ENCODE measurements around the gene GRIPAP1.

Gene GRIPAP1, protein sequence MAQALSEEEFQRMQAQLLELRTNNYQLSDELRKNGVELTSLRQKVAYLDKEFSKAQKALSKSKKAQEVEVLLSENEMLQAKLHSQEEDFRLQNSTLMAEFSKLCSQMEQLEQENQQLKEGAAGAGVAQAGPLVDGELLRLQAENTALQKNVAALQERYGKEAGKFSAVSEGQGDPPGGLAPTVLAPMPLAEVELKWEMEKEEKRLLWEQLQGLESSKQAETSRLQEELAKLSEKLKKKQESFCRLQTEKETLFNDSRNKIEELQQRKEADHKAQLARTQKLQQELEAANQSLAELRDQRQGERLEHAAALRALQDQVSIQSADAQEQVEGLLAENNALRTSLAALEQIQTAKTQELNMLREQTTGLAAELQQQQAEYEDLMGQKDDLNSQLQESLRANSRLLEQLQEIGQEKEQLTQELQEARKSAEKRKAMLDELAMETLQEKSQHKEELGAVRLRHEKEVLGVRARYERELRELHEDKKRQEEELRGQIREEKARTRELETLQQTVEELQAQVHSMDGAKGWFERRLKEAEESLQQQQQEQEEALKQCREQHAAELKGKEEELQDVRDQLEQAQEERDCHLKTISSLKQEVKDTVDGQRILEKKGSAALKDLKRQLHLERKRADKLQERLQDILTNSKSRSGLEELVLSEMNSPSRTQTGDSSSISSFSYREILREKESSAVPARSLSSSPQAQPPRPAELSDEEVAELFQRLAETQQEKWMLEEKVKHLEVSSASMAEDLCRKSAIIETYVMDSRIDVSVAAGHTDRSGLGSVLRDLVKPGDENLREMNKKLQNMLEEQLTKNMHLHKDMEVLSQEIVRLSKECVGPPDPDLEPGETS

GRCh38 chrX:49002091-49002935 is at the start of gene GRIPAP1:
TSS of gene GRIPAP1 (minus strand) at chrX:49002264. CDS start at chrX:49002229, 35 bp downstream.
- peak; percentile 41 to 59 for DNase-seq (ENCODE audit: low read depth in 2 of 2, low spot score in 1 of 2)

DNA sequence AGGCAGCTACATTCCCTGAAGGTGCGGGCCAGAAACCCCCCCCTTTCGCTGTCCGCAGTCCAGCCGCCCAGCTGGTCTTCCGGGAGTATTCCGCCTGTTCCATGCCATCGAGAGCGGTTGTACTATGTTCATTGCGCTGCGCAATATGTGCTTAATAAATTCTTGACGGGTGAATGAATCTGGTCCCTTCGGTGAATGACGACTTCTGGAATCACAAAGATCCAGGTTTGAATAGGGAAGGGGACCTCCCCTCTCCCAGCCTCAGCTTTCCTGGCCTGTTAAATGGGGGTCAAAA is 41.9 kb upstream of the GRIPAP1 start:
- DNase-seq (ENCODE audit: low read depth in 2 of 2, low spot score in 1 of 2) = no peak

GRCh38 chrX:49043220-49043986 is 41.3 kb upstream of the GRIPAP1 start, which contains the start of gene TFE3:
TSS of gene TFE3 (minus strand) at chrX:49043357. CDS start at chrX:49043226, 131 bp downstream.
- DNase-seq (ENCODE audit: low read depth in 2 of 2, low spot score in 1 of 2) = peak; percentile 77 to 89

DNA sequence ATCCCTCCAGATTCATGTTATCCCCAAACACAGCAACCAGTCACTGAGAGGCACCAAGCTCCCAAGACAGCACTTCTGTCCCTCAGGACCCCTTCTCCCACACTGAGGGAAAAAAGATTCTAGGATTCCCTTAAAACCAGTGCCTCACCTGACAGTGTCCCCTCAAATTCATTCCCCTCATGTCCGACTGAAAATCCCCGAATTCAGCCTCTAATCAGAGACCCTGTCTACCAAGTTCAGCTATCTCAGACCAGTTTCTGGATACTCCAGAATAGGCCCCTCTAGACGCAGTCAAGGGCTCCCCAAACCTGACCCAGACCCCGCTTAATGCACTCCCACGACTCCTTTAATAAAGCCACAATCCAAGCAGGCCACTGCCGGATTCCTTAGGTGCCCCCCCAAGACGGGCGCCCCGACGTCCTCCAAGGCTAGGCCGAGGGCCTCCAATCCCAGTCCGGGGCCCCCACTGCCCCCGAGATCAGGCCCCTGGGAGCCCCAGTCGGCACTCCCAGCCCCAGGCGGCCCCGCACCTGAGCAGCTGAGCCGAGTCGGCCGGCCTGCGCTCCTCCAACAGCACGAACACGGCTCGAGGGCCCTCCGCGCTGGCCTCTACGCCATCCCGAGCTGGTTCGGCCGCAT is 40.6 kb upstream of the GRIPAP1 start:
- DNase-seq (ENCODE audit: low read depth in 2 of 2, low spot score in 1 of 2) = no peak

DNA sequence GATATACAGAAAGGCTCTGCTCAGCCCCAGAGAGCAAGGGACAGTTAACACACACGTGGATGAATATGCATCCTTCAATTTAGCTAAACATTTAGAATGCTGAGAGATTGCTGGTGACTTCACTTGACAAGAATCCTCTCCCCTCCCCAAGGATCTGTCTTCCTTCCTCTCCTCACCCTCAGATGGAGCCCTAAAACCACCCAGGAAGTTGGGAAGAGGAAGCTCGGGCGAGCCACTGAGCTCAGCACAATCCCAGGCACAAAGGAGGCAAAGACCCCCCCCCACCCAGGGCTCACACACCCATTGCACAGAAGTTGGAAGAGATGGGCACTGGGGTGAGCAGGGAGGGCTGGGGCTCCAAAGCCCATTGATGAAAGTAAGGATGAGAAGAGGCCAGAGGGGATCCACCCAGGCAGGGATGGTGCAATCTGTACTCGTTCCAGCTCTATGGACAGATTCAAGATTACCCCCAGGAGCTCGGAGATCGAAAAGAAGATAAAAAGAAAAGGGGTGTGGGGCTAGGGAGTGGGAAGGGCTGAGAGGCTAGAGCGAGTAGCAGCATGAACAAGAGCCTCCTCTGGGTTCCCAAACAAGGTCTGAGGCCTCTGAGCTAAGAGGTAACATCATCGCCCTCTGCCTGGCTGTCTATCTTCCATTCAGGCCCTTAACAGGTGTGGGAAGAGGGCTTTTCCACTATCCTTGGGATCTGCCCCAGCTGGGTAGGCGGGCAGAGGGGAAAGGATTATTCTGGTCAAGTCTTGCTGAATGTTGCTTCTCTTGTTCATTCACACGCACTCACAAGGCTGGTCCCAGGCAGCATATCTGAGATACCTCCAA is 39.9 kb upstream of the GRIPAP1 start:
- DNase-seq (ENCODE audit: low read depth in 2 of 2, low spot score in 1 of 2) = no peak

GRCh38 chrX:49040376-49040955 is 38.4 kb upstream of the GRIPAP1 start:
- DNase-seq (ENCODE audit: low read depth in 2 of 2, low spot score in 1 of 2) = no peak

- DNase-seq (ENCODE audit: low read depth in 2 of 2, low spot score in 1 of 2) = no peak
These were observed 37.7 kb upstream of the GRIPAP1 start for GRCh38 chrX:49039598-49040375.

DNA sequence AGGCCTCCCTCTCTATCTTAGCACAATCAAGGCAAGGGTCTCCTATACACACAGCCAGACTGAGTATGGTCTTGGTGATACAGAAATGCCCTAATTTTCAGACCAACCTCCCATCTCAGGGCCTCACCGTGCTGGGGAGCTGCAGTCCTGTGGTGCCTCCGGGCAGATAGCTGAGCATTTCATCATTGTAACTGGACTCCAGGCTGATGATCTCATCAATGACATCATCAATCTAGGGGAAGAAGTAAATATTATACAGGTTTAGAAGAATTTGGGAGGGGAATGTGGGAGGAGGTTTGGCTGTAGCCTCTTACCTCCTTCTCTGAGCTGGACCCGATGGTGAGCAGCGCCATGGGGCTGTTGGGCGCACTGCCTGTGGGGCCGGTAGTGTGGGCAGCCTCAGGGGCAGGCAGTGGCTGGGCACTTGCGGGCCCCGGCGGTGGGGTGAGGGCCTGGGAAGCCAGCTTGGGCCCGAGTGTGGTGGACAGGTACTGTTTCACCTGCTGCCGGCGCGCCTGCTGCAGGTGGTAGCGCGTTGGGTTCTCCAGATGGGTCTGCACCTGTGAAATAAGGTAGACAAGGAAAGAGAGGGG is 35.9 kb upstream of the GRIPAP1 start:
- DNase-seq (ENCODE audit: low read depth in 2 of 2, low spot score in 1 of 2) = no peak

- no peak for DNase-seq (ENCODE audit: low read depth in 2 of 2, low spot score in 1 of 2)
These were observed 28.2 kb upstream of the GRIPAP1 start for GRCh38 chrX:49030283-49030682.

DNA sequence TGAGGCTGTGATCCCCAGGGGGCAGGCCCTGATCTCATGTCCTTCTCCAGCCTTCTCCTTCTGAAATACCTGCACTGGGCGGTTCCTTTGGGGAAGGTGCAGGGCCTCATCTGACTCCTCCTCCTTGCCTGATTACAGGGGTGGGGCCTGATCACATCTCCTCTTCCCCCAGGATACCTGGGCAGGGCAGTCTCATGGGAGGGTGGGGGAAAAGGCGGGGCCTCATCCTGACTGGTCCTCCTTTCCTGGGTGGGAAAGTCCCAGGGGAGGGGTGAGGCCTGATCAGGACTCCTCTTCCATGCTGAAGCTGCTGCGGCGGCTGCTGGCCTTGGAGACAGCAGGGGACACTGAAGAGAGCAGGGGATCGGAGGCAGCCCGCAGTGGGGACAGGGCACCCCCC is 27.8 kb upstream of the GRIPAP1 start:
- no peak for DNase-seq (ENCODE audit: low read depth in 2 of 2, low spot score in 1 of 2)

- DNase-seq (ENCODE audit: low read depth in 2 of 2, low spot score in 1 of 2) = no peak
These were observed 17.7 kb upstream of the GRIPAP1 start for GRCh38 chrX:49019599-49020249.

DNA sequence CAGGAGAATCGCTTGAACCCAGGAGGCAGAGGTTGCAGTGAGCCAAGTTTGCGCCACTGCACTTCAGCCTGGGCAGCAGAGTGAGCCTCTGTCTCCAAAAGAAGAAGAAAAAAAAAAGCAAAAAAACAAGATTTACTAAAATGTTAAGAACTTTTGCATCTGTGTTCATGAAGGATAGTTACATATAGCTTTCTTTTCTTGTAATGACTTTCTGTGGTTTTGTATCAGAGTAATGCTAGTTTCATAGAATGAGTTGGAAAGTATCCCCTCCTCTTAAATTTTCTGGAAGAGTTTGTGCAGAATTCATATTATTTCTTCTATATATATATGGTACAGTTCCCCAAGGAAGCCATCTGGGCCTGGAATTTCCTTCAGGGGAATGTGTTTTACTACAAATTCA is 17.0 kb upstream of the GRIPAP1 start:
- DNase-seq (ENCODE audit: low read depth in 2 of 2, low spot score in 1 of 2) = no peak

DNA sequence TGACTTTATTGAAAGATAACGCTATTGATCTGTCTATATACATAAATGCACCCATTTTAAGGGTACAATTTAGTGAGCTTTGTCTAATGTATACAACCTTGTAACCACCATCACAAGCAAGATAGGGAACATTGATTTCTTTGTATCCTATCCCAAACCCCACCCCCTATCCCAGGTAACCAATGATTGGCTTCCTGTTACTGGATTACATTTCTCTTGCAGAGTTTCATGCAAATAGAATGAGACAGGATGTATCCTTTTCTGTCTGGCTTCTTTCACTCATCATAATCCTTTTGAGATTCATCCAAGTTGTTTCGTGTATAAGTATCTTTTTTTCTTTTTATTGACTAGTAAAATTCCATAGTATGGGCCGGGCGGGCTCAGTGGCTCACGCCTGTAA is 1.6 kb upstream of the GRIPAP1 start:
- DNase-seq (ENCODE audit: low read depth in 2 of 2, low spot score in 1 of 2) = no peak

- peak; percentile 8 to 16 for DNase-seq (ENCODE audit: low read depth in 2 of 2, low spot score in 1 of 2)
These were observed 458 bp downstream of the GRIPAP1 start for GRCh38 chrX:49001521-49002090.

DNA sequence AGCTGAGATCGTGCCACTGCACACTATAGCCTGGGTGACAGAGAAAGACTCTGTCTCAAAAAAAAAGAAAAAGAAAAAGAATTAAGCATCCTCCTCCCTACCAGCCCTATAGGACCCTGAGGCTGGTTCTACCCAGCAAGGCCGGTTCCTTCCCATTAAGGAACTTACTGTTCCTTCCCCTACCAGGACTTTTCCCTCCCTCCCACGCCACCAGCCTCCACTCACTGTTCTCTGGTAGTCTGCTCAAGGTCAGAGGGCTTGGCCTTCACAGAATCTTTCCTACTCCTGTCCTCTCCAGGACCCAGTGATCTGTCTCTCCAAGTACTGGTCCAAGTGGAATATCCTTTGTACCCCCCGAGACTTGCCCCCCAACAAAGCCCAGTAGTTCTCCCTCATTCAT is 1.4 kb downstream of the GRIPAP1 start:
- no peak for DNase-seq (ENCODE audit: low read depth in 2 of 2, low spot score in 1 of 2)

- no peak for DNase-seq (ENCODE audit: low read depth in 2 of 2, low spot score in 1 of 2)
These were observed 3.0 kb downstream of the GRIPAP1 start for GRCh38 chrX:48999030-48999429.

GRCh38 chrX:48998391-48998790 is 3.7 kb downstream of the GRIPAP1 start:
- DNase-seq (ENCODE audit: low read depth in 2 of 2, low spot score in 1 of 2) = no peak
